Right lobe of liver (tissue), 6 donors: ENCODE data around the gene CLSTN2. TPM values are rescaled to one million over a fixed set of nuclear protein-coding genes. Genes with fewer than 3 reads are reported as not detected.

ENCODE experiments used
- ATAC-seq, 4 donors: fragments of 200-7000 bp; cut with Tn5 transposase; one replicate each; pipeline ENCODE4 v1.9.1; 2020; ENCODE audit warnings: mild to moderate bottlenecking in 4 of 4, moderate library complexity in 4 of 4
- DNase-seq, 3 donors: peaks; one replicate each; pipeline ENCODE4 v3.0.0-alpha.2; 2020
- H3K27ac ChIP-seq, 3 donors: fragments of 200-600 bp; one replicate each; pipeline ENCODE4 v1.8.0; 2022
- H3K27me3 ChIP-seq, 2 donors: fragments of 200-600 bp; one replicate each; pipeline ENCODE4 v1.8.0; 2022
- H3K36me3 ChIP-seq, 4 donors: fragments of 200-600 bp; sonication (generic) in 1 of 4; one replicate each; pipeline versions ENCODE4 v1.5.1 to v1.8.0; 2017 to 2022; ENCODE audit warnings: control low read depth in 1 of 4
- H3K4me1 ChIP-seq, 4 donors: fragments of 200-600 bp; sonication (generic) in 1 of 4; one replicate each; pipeline versions ENCODE4 v1.5.1 to v1.8.0; 2017 to 2022; ENCODE audit warnings: control low read depth in 1 of 4
- H3K4me3 ChIP-seq, 3 donors: fragments of 200-600 bp; one replicate each; pipeline ENCODE4 v1.8.0; 2022
- H3K9me3 ChIP-seq, 4 donors: fragments of 200-600 bp; sonication (generic) in 1 of 4; one replicate each; pipeline versions ENCODE4 v1.5.1 to v1.8.0; 2017 to 2022; ENCODE audit warnings: control low read depth in 1 of 4
- POLR2A ChIP-seq: fragments of 450-650 bp; IDR thresholded peaks from one replicate; pipeline ENCODE4 v1.6.1; 2017; ENCODE audit warnings: antibody characterized with exemption, mild to moderate bottlenecking
- WGBS: methylation state at CpG from one replicate; pipeline ENCODE4 v1.1.6; 2018; ENCODE audit warnings: low coverage, low lambda C conversion rate; ENCODE audit not compliant: insufficient coverage; ENCODE audit errors: missing lambda C conversion rate; 5-methylcytosine and 5-hydroxymethylcytosine counted together
- intact Hi-C, 2 donors: fragments of 100-400 bp; cut with DNase I; formaldehyde crosslinking; loops; one replicate each; pipeline versions ENCODE4 v1.11.2 to v1.14.1; 2022
- total RNA-seq, 6 experiments: library from RNA; depleted of rRNA in 2 of 6; stranded (reverse); fragments of >200 nt in 2 of 6; fragmentation: NEBNext Ultra II Directional in 3 of 6; extraction: Animal tissue kit (Norgen Biotek cat#: 25700) in 3 of 6; gene quantifications; one replicate each; pipeline versions ENCODE4 v1.1.0 to v1.2.4, GENCODE V29; 2016 to 2023
- TF ChIP-seq, protein P1 (sequence below), 4 donors: fragments of 200-600 bp in 3 of 4; fragments of 450-650 bp in 1 of 4; IDR thresholded peaks; one replicate each; pipeline versions ENCODE4 v1.5.1 to v1.8.0; 2016 to 2022; ENCODE audit warnings: antibody characterized with exemption in 4 of 4, mild to moderate bottlenecking in 2 of 4
- donor health status: DM: no; HTN: yes; CAD: no.
- donor health status: DM: no; HTN: no; CAD: no.
- donor health status: DM: no; HTN: no; CAD: no.
- donor health status: DM: no; HTN: yes; CAD: no.
- donor health status: DM: no; HTN: yes; CAD: no.

CLSTN2 gene
- total RNA-seq, 6 experiments from 2014 or later: 1.0 to 3.3 (median 2.0) TPM

DNA sequence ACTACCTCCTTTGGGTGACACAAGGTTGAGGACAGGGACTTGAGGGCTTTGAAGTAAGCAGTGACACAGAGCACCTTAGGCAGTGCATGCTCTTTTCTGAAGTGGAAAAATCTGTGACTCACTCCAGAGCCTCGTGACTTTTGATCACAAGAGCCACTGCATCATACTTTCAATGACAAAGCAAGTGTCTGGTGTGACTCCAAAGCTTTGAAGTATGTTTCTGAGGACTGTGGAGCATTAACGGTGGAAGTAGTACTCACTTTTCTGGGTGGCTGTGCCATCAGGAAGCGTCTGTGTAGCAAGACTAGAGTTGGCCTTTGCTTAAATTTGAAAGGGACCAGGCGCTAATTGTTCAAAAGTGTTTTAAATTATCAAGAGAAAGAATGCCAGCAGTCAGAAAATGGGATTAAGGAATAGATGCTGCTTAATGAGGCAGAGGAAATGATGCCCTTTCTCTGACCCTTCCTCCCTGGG lies 532.2 kb downstream of the CLSTN2 start:
- Histone ChIP-seq H3K27me3 (no peaks in the 10 kb centered on the region), H3K36me3 (no peaks in the 10 kb centered on the region), H3K9me3 (no peaks in the 10 kb centered on the region), H3K4me3 (no peak overlapping the region), H3K27ac (no peak overlapping the region), H3K4me1 (no peaks in the 10 kb centered on the region)
- DNase-seq (no peak), ATAC-seq (no peak)
- intact Hi-C loops: no loop called here
- WGBS: 42% methylated on average over 4 of the region's 4 CpGs
- TF ChIP-seq POLR2A: no peak
- TF ChIP-seq, protein P1, sequence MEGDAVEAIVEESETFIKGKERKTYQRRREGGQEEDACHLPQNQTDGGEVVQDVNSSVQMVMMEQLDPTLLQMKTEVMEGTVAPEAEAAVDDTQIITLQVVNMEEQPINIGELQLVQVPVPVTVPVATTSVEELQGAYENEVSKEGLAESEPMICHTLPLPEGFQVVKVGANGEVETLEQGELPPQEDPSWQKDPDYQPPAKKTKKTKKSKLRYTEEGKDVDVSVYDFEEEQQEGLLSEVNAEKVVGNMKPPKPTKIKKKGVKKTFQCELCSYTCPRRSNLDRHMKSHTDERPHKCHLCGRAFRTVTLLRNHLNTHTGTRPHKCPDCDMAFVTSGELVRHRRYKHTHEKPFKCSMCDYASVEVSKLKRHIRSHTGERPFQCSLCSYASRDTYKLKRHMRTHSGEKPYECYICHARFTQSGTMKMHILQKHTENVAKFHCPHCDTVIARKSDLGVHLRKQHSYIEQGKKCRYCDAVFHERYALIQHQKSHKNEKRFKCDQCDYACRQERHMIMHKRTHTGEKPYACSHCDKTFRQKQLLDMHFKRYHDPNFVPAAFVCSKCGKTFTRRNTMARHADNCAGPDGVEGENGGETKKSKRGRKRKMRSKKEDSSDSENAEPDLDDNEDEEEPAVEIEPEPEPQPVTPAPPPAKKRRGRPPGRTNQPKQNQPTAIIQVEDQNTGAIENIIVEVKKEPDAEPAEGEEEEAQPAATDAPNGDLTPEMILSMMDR (IDR thresholded peaks at IDR 0.05): no peak

DNA sequence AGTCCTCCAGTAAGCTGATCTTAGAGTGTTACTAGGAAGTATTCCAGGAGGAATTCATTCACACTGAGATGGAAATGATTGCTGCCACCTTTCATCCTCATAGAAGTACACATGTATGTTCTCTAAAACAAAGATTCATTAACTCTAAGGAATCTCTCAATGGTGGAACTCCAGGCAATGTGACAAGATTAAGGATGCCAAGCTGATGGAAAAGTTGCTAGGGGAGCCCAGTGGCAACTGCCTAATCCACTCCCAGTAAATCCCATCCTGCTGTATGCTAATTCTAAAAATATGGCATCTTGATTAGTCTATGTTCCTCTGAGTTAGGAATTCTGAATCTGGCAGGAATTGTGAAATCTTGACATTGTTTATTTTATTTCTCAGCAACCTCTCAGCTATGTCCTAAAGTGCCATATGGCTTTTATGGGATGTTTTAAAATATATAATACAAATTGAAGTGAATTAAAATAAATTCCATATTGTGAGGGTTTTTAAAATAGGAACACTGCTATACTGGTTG lies 532.9 kb downstream of the CLSTN2 start:
- ATAC-seq (no peak), DNase-seq (no peak)
- Histone ChIP-seq H3K27ac (no peak overlapping the region), H3K4me3 (no peak overlapping the region), H3K4me1 (no peaks in the 10 kb centered on the region), H3K27me3 (no peaks in the 10 kb centered on the region), H3K9me3 (no peaks in the 10 kb centered on the region), H3K36me3 (no peaks in the 10 kb centered on the region)
- no peak for TF ChIP-seq POLR2A
- TF ChIP-seq, protein P1 (IDR thresholded peaks at IDR 0.05): no peak
- intact Hi-C loops: no loop called here

DNA sequence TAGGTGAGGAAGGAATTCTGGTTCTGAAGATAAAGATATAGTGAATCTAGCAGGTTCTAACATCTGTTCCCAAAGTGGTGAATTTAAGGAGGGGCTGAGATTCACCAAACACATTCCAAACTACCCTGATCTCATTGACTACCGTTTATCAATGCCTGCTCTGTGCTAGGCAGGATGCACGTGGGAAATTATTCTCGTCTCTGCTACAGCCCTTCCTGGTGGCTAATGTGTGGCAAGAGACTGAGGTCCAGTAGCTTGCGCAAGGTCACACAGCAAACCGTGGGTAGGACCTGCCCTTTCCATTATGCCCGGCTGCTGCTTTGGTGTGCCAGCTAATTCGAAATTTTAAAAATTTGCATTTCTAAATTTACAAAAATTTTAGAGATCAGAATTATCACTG lies 533.4 kb downstream of the CLSTN2 start:
- Histone ChIP-seq H3K4me1 (no peaks in the 10 kb centered on the region), H3K9me3 (no peaks in the 10 kb centered on the region), H3K27me3 (no peaks in the 10 kb centered on the region), H3K4me3 (no peak overlapping the region), H3K27ac (no peak overlapping the region), H3K36me3 (no peaks in the 10 kb centered on the region)
- intact Hi-C loops: no loop called here
- ATAC-seq (peak in 2 of 4 donors; percentile 40 to 63), DNase-seq (no peak)
- WGBS: 31% methylated on average over 7 of the region's 7 CpGs
- TF ChIP-seq POLR2A: no peak
- TF ChIP-seq, protein P1 (IDR thresholded peaks at IDR 0.05): no peak

DNA sequence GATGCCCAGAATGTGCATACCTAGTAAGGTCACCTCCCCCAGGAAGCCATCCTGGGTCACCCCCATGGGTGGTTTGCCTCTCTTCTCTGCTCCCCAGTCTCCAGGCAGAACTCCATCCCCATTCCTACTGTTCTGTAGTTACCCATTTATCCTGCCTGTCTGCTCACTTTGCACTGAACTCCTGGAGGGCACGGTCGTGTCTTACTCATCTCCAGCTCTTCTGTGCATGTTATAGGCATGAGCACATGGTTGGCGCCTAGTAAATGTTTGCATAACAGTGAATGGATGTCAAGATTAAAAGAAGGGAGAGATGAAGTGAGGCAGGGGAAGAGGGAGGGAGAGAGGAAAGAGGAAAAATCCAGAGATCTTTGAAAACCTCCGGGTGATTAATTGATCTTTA lies 534.5 kb downstream of the CLSTN2 start:
- no peak overlapping the region for H3K27ac ChIP-seq
- TF ChIP-seq POLR2A: no peak
- TF ChIP-seq, protein P1 (IDR thresholded peaks at IDR 0.05): no peak
- H3K36me3 ChIP-seq: no peaks in the 10 kb centered on the region
- 66% methylated on average over 4 of the region's 4 CpGs for whole genome bisulfite sequencing
- no peaks in the 10 kb centered on the region for H3K27me3 ChIP-seq
- H3K9me3 ChIP-seq: no peaks in the 10 kb centered on the region
- DNase-seq: no peak
- no peaks in the 10 kb centered on the region for H3K4me1 ChIP-seq
- intact Hi-C loops: no loop called here
- no peak for ATAC-seq
- no peak overlapping the region for H3K4me3 ChIP-seq

DNA sequence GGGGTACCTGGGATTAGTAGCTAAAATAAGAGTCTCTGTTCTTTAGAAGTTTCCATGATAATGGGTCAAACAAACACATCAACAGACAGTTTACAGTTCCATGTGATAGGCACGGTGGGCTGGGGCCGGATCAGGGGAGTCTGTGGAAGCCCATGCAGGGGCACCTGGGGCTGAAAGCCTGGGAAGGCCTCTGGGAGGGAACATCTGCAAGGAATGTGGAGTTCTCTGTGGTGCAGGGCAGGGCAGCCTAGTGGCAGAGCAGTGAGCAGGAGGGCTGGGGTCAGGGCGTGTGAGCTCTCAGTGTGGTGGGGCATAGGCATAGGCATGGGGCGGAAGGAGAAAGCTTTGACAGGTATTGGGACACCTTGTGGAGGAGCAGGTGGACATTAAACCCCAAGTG lies 535.2 kb downstream of the CLSTN2 start:
- no peak overlapping the region for H3K4me3 ChIP-seq
- intact Hi-C loops: no loop called here
- 37% methylated on average over 2 of the region's 4 CpGs for WGBS
- TF ChIP-seq POLR2A: no peak
- TF ChIP-seq, protein P1 (IDR thresholded peaks at IDR 0.05): no peak
- no peaks in the 10 kb centered on the region for H3K27me3 ChIP-seq
- no peaks in the 10 kb centered on the region for H3K36me3 ChIP-seq
- no peaks in the 10 kb centered on the region for H3K4me1 ChIP-seq
- DNase-seq (no peak), ATAC-seq (no peak)
- no peaks in the 10 kb centered on the region for H3K9me3 ChIP-seq
- no peak overlapping the region for H3K27ac ChIP-seq
